Measurements from ENCODE around the gene BRME1.

DNA sequence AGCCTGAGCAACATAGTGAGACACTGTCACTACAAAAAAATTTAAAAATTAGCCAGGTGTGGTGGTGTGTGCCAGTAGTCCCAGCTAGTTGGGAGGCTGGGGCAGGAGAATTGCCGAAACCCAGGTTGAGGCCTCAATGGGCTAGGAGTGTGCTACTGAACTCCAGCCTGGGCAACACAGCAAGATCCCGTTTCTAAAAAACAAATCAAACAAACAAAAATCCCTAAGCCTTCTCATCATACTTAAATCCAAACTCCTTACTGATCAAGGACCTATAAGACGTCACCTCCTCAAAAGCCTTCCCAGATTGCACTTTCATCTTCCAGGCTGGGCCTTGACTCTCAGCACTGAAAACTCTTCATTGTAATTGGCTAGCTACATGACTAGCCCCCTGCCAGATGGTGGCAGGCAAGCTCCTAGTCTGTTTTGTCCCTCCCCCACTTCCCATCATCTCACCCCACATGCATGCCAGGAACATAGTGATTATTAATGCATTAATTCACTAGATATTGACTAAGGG lies 46.5 kb downstream of the BRME1 start:
- TF ChIP-seq POLR2A (IDR thresholded peaks at IDR 0.05): no peak
- TF ChIP-seq, protein P1, sequence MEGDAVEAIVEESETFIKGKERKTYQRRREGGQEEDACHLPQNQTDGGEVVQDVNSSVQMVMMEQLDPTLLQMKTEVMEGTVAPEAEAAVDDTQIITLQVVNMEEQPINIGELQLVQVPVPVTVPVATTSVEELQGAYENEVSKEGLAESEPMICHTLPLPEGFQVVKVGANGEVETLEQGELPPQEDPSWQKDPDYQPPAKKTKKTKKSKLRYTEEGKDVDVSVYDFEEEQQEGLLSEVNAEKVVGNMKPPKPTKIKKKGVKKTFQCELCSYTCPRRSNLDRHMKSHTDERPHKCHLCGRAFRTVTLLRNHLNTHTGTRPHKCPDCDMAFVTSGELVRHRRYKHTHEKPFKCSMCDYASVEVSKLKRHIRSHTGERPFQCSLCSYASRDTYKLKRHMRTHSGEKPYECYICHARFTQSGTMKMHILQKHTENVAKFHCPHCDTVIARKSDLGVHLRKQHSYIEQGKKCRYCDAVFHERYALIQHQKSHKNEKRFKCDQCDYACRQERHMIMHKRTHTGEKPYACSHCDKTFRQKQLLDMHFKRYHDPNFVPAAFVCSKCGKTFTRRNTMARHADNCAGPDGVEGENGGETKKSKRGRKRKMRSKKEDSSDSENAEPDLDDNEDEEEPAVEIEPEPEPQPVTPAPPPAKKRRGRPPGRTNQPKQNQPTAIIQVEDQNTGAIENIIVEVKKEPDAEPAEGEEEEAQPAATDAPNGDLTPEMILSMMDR (IDR thresholded peaks at IDR 0.05): no peak

Data from uterus (tissue), 2 donors.